ENCODE results near the gene MBD3L4. TPM values are rescaled to one million over a fixed set of nuclear protein-coding genes. Genes with fewer than 3 reads are reported as not detected.
"Not testable (repeated sequence)": the region's sequence is repeated elsewhere in the genome, so short reads cannot be mapped to it uniquely, and the experiment has no call there.

The MBD3L4 gene
- total RNA-seq, 4 donors from 2014 or later: not detected

DNA sequence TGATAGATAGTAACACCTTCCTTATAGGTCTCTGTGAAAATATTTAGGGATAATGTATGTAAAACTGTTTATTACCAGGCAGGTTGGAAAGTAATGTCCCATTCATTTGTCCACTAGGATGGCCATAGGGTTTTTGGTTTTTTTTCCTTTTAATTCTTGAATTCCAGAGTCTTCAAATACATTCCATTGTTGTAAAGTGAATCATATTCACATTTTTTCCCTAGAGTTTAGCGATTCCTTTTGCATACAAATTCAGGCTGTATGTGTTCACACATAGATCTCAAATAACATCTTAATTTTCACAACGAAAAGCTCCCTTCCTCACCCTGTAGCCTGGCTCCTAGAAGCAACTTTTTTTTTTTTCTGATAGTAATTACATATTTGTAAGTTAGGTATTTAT lies 27.7 kb upstream of the MBD3L4 start:
- H3K4me3 ChIP-seq: no peak overlapping the region
- no peaks in the 10 kb centered on the region for H3K9me3 ChIP-seq
- H3K27ac ChIP-seq: no peak overlapping the region
- TF ChIP-seq EP300 (IDR thresholded peaks at IDR 0.05) (no peak), POLR2AphosphoS5 (IDR thresholded peaks at IDR 0.05) (no peak), POLR2A (IDR thresholded peaks at IDR 0.05) (no peak), CTCF (IDR thresholded peaks at IDR 0.05) (no peak)
- H3K36me3 ChIP-seq: peaks cover 14% of the 10 kb centered on the region
- H3K27me3 ChIP-seq: no peaks in the 10 kb centered on the region
- peaks cover 9% of the 10 kb centered on the region for H3K4me1 ChIP-seq
- no peak for DNase-seq (ENCODE audit: low spot score in 2 of 2)
- WGBS: 57% methylated on average over 2 of the region's 2 CpGs

DNA sequence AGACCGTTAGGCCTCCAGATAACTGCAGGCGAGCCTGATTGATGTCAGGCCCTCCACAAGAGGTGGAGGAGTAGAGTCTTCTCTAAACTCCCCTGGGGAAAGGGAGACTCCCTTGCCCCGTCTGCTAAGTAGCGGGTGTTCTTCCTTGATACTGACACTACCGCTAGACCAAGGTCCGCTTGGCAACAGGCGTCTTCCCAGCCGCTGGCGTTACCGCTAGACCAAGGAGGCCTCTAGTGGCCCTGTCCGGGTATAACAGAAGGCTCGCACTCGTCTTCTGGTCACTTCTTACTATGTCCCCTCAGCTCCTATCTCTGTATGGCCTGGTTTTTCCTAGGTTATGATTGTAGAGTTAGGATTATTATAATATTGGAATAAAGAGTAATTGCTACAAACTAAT lies 27.1 kb upstream of the MBD3L4 start:
- H3K27ac ChIP-seq; H3K4me3 ChIP-seq; H3K27me3 ChIP-seq; DNase-seq (ENCODE audit: low spot score in 2 of 2); H3K9me3 ChIP-seq; H3K4me1 ChIP-seq; H3K36me3 ChIP-seq: not testable (repeated sequence)
- WGBS: 49% methylated on average over 13 of the region's 13 CpGs

DNA sequence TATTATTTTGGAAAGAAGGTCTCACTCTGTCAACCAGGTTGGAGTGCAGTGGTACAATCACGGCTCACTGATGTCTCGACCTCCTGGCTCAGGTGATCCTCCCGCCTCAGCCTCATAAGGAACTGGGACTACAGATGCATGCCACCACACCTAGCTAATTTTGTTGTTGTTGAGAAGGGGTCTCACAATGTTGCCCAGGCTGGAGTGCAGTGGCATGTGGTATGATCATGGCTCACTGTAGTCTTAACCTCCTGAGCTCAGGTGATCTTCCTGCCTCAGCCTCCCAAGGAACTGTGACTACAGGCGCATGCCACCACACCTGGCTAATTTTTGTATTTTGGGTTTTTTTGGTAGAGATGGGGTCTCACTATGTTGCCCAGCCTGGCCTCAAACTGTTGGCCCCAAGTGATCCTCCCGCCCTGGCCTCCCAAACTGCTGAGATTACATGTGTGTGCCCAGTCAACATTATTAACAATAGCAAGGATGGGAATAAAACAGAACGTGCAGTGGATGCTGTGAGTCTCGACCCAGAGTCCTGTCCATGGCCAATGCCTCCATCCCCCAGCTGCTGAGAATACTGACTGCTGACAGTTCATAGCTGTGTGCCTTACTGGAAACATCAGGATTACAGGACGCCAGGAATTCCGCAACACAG lies 23.9 kb upstream of the MBD3L4 start:
- Histone ChIP-seq H3K27me3 (no peaks in the 10 kb centered on the region), H3K27ac (no peak overlapping the region), H3K4me1 (no peaks in the 10 kb centered on the region), H3K36me3 (no peaks in the 10 kb centered on the region), H3K4me3 (no peak overlapping the region), H3K9me3 (no peaks in the 10 kb centered on the region)
- DNase-seq (ENCODE audit: low spot score in 2 of 2): no peak
- no peak for TF ChIP-seq POLR2AphosphoS5 (IDR thresholded peaks at IDR 0.05)
- TF ChIP-seq CTCF (IDR thresholded peaks at IDR 0.05): no peak
- no peak for TF ChIP-seq POLR2A (IDR thresholded peaks at IDR 0.05)
- TF ChIP-seq EP300 (IDR thresholded peaks at IDR 0.05): no peak
- 89% methylated on average over 7 of the region's 9 CpGs for WGBS

DNA sequence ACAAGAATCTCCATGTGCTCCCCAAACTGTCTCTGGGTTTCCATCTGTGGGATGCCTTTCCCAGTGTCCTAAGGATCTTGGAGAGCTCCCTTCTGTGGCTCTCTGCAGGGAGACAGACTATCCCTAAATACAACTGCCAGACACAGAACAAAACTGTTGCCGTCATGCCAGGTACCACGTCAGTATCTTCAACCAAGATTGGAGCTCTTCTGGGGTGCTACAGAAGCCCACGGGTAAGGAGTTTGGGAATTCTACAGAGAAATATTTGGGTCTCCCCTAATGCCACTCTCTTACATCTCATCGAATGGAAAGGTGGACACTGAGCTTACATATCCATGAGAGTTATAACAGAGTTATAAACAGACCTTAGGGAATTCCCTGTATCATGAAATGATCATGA lies 23.4 kb upstream of the MBD3L4 start:
- H3K9me3 ChIP-seq: no peaks in the 10 kb centered on the region
- H3K27ac ChIP-seq: no peak overlapping the region
- no peaks in the 10 kb centered on the region for H3K27me3 ChIP-seq
- no peak for DNase-seq (ENCODE audit: low spot score in 2 of 2)
- 81% methylated on average over 4 of the region's 4 CpGs for WGBS
- no peaks in the 10 kb centered on the region for H3K36me3 ChIP-seq
- H3K4me1 ChIP-seq: no peaks in the 10 kb centered on the region
- TF ChIP-seq CTCF (IDR thresholded peaks at IDR 0.05) (no peak), EP300 (IDR thresholded peaks at IDR 0.05) (no peak), POLR2A (IDR thresholded peaks at IDR 0.05) (no peak), POLR2AphosphoS5 (IDR thresholded peaks at IDR 0.05) (no peak)
- no peak overlapping the region for H3K4me3 ChIP-seq

GRCh38 chr19:7059977-7060376 lies 20.0 kb upstream of the MBD3L4 start:
- not testable (repeated sequence) for H3K27me3 ChIP-seq; H3K36me3 ChIP-seq; DNase-seq (ENCODE audit: low spot score in 2 of 2); H3K4me1 ChIP-seq; H3K27ac ChIP-seq; H3K4me3 ChIP-seq; H3K9me3 ChIP-seq
- 78% methylated on average over 2 of the region's 2 CpGs for WGBS

DNA sequence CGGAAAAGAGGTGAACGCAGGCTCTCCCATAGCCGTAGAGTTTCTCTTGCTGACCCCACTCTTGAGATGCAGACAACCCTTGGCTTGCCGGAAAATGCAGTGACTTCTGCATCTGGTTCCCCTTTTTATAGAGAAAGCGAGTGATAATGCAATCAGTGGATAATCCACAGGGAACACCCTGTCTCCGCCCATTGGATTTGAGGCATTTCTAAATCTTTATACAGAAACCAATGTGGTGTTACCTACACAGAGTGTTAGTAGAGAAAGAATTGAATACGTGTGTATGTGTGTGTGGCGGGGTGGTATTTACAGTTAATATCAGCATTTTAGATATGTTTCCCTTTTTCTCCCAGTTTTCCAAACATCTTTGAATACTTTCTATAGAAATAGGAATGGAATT lies 18.6 kb upstream of the MBD3L4 start, which contains the start of gene MBD3L3:
Gene MBD3L3 (minus strand): TSS at position 101 of the 400 bp plus-strand sequence. CDS start 71 bp downstream, at position 30.
- not testable (repeated sequence) for H3K4me3 ChIP-seq; H3K4me1 ChIP-seq; H3K27me3 ChIP-seq; H3K27ac ChIP-seq; DNase-seq (ENCODE audit: low spot score in 2 of 2); H3K9me3 ChIP-seq; H3K36me3 ChIP-seq
- WGBS: no CpG with 5 or more reads among the region's 8 CpGs

GRCh38 chr19:7056371-7056770 lies 16.4 kb upstream of the MBD3L4 start:
- whole genome bisulfite sequencing: no CpG with 5 or more reads among the region's 16 CpGs
- DNase-seq (ENCODE audit: low spot score in 2 of 2); H3K27me3 ChIP-seq: not testable (repeated sequence)

DNA sequence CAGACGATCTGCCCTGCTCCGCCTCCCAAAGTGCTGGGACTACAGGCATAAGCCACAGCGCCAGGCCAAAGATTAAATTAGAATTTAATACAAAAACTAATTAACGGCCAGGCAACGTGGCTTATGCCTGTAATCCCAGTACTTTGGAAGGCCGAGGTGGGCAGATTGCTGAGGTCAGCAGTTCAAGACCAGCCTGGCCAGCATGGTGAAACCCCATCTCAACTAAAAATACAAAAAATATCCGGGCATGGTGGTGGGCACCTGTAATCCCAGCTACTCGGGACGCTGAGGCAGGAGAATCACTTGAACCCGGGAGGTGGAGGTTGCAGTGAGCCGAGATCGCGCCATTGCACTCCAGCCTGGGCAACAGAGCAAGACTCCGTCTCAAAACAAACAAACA lies 15.7 kb upstream of the MBD3L4 start:
- WGBS: 97% methylated on average over 11 of the region's 14 CpGs
- H3K27ac ChIP-seq; H3K4me1 ChIP-seq; H3K9me3 ChIP-seq; DNase-seq (ENCODE audit: low spot score in 2 of 2); H3K36me3 ChIP-seq; H3K27me3 ChIP-seq; H3K4me3 ChIP-seq: not testable (repeated sequence)

More at GRCh38 chr19:7056371-7056770, 16.4 kb upstream of the MBD3L4 start:
- H3K27ac ChIP-seq, H3K9me3 ChIP-seq, H3K36me3 ChIP-seq, H3K4me1 ChIP-seq, H3K4me3 ChIP-seq: not testable (repeated sequence)

GRCh38 chr19:7054635-7055368 lies 14.8 kb upstream of the MBD3L4 start:
- H3K27ac ChIP-seq; H3K27me3 ChIP-seq; H3K9me3 ChIP-seq; DNase-seq (ENCODE audit: low spot score in 2 of 2); H3K4me3 ChIP-seq; H3K4me1 ChIP-seq; H3K36me3 ChIP-seq: not testable (repeated sequence)
- WGBS: 91% methylated on average over 14 of the region's 14 CpGs

DNA sequence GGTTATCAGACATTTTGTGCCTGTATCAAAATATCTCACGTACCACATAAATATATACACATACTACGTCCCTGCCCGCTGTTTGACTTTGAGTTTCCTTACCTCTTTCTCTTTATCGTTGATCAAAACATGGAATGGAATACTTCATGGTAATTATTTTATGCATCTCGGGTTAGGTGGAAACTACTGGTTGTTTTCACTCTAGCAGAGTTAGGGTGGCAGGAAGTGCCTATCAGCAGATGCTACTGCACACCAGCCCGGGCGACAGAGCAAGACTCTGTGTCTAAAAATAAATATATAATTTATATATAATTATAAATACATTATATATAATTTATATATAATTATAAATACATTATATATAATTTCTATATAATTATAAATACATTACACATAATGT lies 12.9 kb upstream of the MBD3L4 start:
- DNase-seq (ENCODE audit: low spot score in 2 of 2); H3K4me3 ChIP-seq; H3K27ac ChIP-seq; H3K36me3 ChIP-seq; H3K27me3 ChIP-seq; H3K9me3 ChIP-seq; H3K4me1 ChIP-seq: not testable (repeated sequence)
- WGBS: 90% methylated on average over 7 of the region's 7 CpGs

Data from suprapubic skin (tissue), 4 donors.